SK-N-MC (cell line): ENCODE data around the gene PSMC5.

Experiments used
- EZH2 ChIP-seq: fragments of 200-600 bp; sonication (generic); IDR thresholded peaks from one replicate; pipeline ENCODE4 v1.6.1; 2017; ENCODE audit warnings: antibody characterized with exemption
- FOXP2 ChIP-seq: optimal IDR thresholded peaks from 2 replicates; pipeline ENCODE3; 2011; ENCODE audit warnings: mild to moderate bottlenecking, moderate library complexity; ENCODE audit not compliant: insufficient read depth; ENCODE audit errors: extremely low read length, control extremely low read depth
- POLR2AphosphoS5 ChIP-seq: IDR thresholded peaks from 2 replicates; pipeline ENCODE4 v1.6.1; 2012; ENCODE audit warnings: mild to moderate bottlenecking, low read depth, low read length, borderline replicate concordance

- TF ChIP-seq EZH2 = no peak
- TF ChIP-seq POLR2AphosphoS5 = no peak
- no peak for TF ChIP-seq FOXP2
Measured at GRCh38 chr17:63837962-63838600, 10.8 kb downstream of the PSMC5 start.
